Renal pelvis (tissue), 4 donors: ENCODE data around the gene C11orf24. TPM values are rescaled to one million over a fixed set of nuclear protein-coding genes. Genes with fewer than 3 reads are reported as not detected.
A peak's percentile ranks its signal among the peaks of the same experiment; 100 is the strongest.

Experiments used
- DNase-seq: peaks from one replicate; pipeline ENCODE4 v3.0.0-alpha.2; 2013
- polyA plus RNA-seq, 3 donors: library from polyadenylated mRNA; unstranded; fragments of 120-200 nt; gene quantifications; one replicate each; pipeline ENCODE4 v1.2.1, GENCODE V29; 2013; ENCODE audit not compliant: insufficient read length in 3 of 3

Gene C11orf24
- polyA plus RNA-seq, 3 donors: 24.9 to 30.2 (median 26.7) TPM

DNA sequence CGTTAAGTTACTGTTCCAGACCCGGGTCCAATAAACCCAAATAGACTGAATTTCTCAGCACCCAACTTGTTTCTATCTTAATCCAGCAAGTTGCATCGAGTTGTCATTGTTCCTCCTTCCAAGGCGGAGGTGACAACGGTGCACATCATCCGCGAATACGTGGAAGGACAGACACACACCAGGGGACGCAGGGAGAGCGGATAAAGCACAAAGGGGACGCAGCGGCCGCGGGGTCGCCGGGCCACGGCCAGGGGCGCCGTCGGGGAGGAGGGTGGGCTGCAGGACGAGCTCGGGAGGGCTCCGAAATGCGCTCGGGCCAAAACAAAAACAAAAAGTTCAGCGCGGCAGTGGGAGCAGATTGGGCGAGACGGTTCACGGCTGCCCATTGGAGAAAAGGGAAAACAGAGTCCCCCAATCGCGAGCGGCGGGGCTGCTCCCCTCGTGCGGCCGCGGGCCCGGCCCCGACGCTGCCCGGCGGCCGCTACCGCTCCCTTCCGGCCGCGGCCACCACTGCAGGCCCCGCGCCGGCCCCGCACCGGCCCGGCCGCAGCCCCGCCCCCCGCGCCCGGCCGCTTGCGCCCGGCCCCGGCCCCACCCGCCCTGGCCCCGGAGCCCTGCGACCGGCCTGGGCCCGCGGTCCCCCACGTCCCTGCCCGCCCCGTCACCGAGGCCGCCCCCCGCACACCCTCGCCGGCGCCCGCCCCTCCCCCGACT is 59.2 kb downstream of the C11orf24 start:
- peak; percentile 66 for DNase-seq

DNA sequence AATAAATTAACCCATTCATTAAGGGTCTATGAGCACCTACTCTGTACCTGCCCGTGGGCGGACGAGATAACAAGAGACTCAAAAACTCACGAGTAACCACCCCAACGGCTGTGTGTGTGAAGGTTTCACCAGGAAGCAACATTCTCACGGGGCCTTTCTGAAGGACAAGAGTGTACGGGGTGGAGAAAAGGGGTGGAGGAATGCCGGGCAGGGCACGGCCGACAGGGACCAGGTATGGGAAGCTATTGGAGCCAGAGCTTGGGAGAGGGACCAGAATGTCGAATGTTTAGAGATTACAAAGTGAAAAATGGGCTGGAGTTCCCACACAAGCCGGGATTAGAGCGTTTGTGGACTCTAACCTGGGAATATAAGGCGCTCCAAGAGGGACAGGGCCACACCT is 60.2 kb downstream of the C11orf24 start:
- DNase-seq: no peak

Other genes starting within 250 kb of the C11orf24 start
- gene NDUFS8, start 241.3 kb downstream of the C11orf24 start, polyA plus RNA-seq: 100 to 1,000 TPM in 2 of 3 donors, 10 to 100 TPM in 1; 98.1 to 119 (median 119) TPM
- gene TCIRG1, start 232.9 kb downstream of the C11orf24 start, polyA plus RNA-seq: 10 to 100 TPM; 23.7 to 33.8 (median 26.6) TPM
- gene CHKA, start 150.6 kb downstream of the C11orf24 start, polyA plus RNA-seq: 10 to 100 TPM; 30.0 to 55.7 (median 49.8) TPM
- 10 to 100 TPM; 66.6 to 79.4 (median 73.7) TPM for gene KMT5B, start 58.7 kb downstream of the C11orf24 start, polyA plus RNA-seq
- gene LRP5, start 40.6 kb upstream of the C11orf24 start, polyA plus RNA-seq: 10 to 100 TPM; 55.3 to 58.8 (median 57.5) TPM
- gene PPP6R3, start 188.8 kb upstream of the C11orf24 start, polyA plus RNA-seq: 100 to 1,000 TPM in 2 of 3 donors, 10 to 100 TPM in 1; 87.6 to 124 (median 119) TPM